ES-I3 (cell line): ENCODE measurements around the gene THAP11.
A peak's percentile ranks its signal among the peaks of the same experiment; 100 is the strongest.

Experiments used
- H3K36me3 ChIP-seq: 2 replicates; pipeline ENCODE4 v1.6.1; 2013; ENCODE audit warnings: mild to moderate bottlenecking, low read length, control low read depth, moderate library complexity; ENCODE audit not compliant: insufficient read depth
- H3K4me1 ChIP-seq: 2 replicates; pipeline ENCODE4 v1.6.1; 2013; ENCODE audit warnings: mild to moderate bottlenecking, control low read depth, low read length; ENCODE audit not compliant: insufficient read depth
- H3K9ac ChIP-seq: 2 replicates; pipeline ENCODE4 v1.6.1; 2013; ENCODE audit warnings: low read depth, mild to moderate bottlenecking, low read length, moderate library complexity
- H3K9me3 ChIP-seq: 2 replicates; pipeline ENCODE4 v1.6.1; 2013; ENCODE audit warnings: mild to moderate bottlenecking, low read length, moderate library complexity; ENCODE audit not compliant: control insufficient read depth, insufficient read depth

THAP11 gene

DNA sequence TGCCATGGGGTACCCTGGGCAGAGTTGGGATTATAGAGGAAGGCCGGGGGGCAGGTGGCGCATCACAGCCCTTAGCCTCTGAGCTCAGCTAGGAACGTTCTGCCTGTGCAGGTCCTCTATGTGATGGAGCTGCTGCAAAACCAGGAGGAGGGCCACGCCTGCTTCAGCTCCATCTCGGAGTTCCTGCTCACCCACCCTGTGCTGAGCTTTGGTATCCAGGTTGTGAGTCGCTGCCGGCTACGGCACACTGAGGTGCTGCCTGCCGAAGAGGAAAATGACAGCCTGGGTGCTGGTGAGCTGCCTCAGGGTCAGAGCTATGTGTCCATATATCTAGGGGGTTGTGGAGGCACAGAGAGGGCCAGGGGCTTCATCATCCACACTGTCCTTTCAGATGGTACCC lies 36.7 kb downstream of the THAP11 start:
- no peak overlapping the region for H3K9ac ChIP-seq
- peaks cover 19% of the 10 kb centered on the region for H3K36me3 ChIP-seq
- H3K9me3 ChIP-seq: no peaks in the 10 kb centered on the region
- H3K4me1 ChIP-seq: no peaks in the 10 kb centered on the region; the same call in 1 of the 2 replicates

DNA sequence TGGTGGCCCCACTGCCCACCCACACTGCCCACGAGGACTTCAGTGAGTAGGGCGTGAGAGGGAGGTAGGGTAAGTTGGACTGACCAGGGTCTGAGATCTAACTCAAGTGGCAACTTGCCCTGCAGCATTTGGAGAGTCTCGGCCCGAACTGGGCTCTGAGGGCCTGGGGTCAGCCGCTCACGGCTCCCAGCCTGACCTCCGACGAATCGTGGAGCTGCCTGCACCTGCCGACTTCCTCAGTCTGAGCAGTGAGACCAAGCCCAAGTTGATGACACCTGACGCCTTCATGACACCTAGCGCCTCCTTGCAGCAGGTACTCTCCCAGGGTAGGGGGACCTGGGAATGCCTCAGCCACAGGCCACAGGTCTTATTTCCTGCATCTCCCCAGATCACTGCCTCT lies 37.3 kb downstream of the THAP11 start:
- H3K4me1 ChIP-seq: 0 out of 2 replicates have a peak, but pooled peaks cover 2% of the 10 kb centered on the region
- H3K9ac ChIP-seq: no peak overlapping the region
- H3K9me3 ChIP-seq: no peaks in the 10 kb centered on the region
- H3K36me3 ChIP-seq: peaks cover 19% of the 10 kb centered on the region

DNA sequence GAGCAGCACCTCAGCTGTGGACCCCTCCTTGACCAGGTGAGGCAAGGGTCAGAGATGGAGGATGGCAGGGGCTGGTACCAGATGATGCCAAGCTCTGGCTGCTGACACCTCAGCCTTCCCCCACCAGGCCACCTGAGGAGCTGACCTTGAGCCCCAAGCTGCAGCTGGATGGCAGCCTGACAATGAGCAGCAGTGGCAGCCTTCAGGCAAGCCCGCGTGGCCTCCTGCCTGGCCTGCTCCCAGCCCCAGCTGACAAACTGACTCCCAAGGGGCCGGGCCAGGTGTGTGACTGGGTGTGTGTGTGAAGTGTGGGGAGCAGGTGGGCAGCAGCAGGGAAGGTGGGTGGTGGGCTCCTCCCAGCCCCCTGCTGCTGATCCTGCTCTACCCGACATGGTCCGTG lies 37.8 kb downstream of the THAP11 start:
- Histone ChIP-seq H3K36me3 (peaks cover 19% of the 10 kb centered on the region), H3K4me1 (peaks cover 4% of the 10 kb centered on the region; the same call in 1 of the 2 replicates)

DNA sequence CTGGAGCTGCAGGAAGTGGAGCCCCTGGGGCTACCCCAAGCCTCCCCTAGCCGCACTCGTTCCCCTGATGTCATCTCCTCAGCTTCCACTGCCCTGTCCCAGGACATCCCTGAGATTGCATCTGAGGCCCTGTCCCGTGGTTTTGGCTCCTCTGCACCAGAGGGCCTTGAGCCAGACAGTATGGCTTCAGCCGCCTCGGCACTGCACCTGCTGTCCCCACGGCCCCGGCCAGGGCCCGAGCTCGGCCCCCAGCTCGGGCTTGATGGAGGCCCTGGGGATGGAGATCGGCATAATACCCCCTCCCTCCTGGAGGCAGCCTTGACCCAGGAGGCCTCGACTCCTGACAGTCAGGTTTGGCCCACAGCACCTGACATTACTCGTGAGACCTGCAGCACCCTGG lies 38.5 kb downstream of the THAP11 start:
- Histone ChIP-seq H3K9ac (no peak overlapping the region), H3K4me1 (peaks cover 10% of the 10 kb centered on the region; the same call in 1 of the 2 replicates), H3K36me3 (peaks cover 19% of the 10 kb centered on the region), H3K9me3 (no peaks in the 10 kb centered on the region)

More for the DNA sequence above, 37.8 kb downstream of the THAP11 start:
- no peak overlapping the region for H3K9ac ChIP-seq
- no peaks in the 10 kb centered on the region for H3K9me3 ChIP-seq

DNA sequence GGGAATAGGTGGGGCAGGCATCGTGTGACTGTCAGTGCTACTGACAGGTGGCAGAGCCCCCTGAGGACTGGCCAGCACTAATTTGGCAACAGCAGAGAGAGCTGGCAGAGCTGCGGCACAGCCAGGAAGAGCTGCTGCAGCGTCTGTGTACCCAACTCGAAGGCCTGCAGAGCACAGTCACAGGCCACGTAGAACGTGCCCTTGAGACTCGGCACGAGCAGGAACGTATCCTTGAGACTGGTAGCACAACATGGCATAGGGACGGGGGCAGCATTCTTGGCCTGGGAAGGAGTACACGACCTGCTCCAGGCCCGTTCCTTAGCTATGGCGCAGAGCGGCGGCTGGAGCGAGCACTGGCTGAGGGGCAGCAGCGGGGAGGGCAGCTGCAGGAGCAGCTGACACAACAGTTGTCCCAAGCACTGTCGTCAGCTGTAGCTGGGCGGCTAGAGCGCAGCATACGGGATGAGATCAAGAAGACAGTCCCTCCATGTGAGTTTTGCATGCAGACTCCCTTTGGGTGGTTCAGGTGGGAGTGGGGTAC lies 39.6 kb downstream of the THAP11 start:
- H3K4me1 ChIP-seq: peaks cover 19% of the 10 kb centered on the region; the same call in 1 of the 2 replicates
- H3K9ac ChIP-seq: no peak overlapping the region
- H3K36me3 ChIP-seq: peaks cover 10% of the 10 kb centered on the region
- no peaks in the 10 kb centered on the region for H3K9me3 ChIP-seq

DNA sequence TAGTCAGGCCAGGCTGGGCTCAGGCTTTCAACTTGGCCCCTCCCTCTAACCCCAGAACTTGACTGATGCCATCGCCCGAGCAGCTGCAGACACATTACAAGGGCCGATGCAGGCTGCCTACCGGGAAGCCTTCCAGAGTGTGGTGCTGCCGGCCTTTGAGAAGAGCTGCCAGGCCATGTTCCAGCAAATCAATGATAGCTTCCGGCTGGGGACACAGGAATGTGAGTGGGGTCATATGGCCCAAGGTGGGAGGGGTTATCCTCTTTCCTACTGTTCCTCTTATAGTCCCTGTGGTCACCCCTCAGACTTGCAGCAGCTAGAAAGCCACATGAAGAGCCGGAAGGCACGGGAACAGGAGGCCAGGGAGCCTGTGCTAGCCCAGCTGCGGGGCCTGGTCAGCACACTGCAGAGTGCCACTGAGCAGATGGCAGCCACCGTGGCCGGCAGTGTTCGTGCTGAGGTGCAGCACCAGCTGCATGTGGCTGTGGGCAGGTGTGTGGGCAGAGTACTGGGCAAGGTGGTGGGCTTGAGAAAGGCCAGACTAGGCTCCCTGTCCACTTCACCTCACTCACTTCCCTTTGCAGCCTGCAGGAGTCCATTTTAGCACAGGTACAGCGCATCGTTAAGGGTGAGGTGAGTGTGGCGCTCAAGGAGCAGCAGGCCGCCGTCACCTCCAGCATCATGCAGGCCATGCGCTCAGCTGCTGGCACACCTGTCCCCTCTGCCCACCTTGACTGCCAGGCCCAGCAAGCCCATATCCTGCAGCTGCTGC lies 40.4 kb downstream of the THAP11 start:
- H3K36me3 ChIP-seq: peaks cover 6% of the 10 kb centered on the region

DNA sequence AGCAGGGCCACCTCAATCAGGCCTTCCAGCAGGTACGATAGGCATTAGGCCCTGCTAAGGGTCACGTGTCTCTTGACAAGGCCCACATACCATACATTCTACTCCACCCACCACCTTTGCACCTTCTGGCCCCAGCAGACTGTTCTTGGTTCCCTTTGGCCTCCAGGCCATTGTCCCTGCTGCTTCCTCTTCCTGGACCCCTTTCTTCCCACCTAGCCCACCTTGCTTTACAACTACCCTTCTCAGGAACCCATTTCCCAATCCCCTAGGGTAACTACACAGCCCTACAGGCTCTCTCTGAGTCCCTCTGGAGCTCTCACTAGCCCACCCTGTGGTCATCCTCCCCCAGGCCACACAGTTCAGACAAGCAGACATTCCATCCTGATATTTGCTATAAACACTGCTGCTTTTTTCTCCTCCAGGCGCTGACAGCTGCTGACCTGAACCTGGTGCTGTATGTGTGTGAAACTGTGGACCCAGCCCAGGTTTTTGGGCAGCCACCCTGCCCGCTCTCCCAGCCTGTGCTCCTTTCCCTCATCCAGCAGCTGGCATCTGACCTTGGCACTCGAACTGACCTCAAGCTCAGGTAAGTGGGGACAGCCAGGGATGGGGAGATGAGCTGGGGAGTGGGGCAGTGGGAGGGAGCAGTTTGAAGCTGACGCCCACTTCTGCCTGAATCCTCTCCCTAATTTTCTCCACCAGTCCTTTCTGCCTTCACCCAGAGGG lies 41.2 kb downstream of the THAP11 start:
- Histone ChIP-seq H3K4me1 (peaks cover 19% of the 10 kb centered on the region; the same call in 1 of the 2 replicates), H3K9me3 (no peaks in the 10 kb centered on the region), H3K9ac (no peak overlapping the region), H3K36me3 (no peaks in the 10 kb centered on the region; the same call in none of the 2 replicates)

More for the DNA sequence above, 40.4 kb downstream of the THAP11 start:
- H3K4me1 ChIP-seq: peaks cover 19% of the 10 kb centered on the region; the same call in 1 of the 2 replicates
- H3K9me3 ChIP-seq: no peaks in the 10 kb centered on the region
- H3K9ac ChIP-seq: no peak overlapping the region

DNA sequence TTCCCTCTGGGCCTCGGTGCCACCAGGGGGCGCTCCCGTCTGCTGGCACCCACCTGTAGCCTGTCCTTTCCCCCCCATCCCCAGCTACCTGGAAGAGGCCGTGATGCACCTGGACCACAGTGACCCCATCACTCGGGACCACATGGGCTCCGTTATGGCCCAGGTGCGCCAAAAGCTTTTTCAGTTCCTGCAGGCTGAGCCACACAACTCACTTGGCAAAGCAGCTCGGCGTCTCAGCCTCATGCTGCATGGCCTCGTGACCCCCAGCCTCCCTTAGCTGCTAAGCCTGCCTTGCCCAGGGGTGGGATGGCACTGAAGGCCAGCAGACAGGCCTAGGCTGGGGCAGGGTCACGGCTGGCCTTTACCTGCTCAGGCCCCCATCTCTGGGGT lies 41.7 kb downstream of the THAP11 start:
- Histone ChIP-seq H3K4me1 (peaks cover 19% of the 10 kb centered on the region; the same call in 1 of the 2 replicates), H3K9ac (no peak overlapping the region), H3K36me3 (no peaks in the 10 kb centered on the region; the same call in none of the 2 replicates), H3K9me3 (no peaks in the 10 kb centered on the region)

DNA sequence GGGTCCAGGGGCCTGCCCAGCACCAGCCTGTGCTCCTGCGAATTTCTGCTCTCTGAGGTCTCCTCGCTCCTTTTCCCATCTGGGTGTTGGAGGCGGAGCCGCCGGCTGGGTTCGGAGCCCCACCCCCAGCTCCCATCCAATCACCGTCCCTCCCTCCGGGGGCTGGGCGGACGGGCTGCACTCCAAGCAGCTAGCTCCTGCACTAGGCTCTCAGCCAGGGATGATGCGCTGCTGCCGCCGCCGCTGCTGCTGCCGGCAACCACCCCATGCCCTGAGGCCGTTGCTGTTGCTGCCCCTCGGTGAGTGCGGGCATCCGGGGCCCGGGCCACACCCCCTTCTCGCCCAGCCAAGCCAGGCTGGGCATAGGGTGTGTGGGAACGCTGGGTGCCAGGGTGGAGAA lies 42.6 kb downstream of the THAP11 start, which contains the start of gene NRN1L:
Gene NRN1L, plus strand, starts transcription at position 202 of the 400 bp plus-strand sequence. Its CDS starts 19 bp downstream, at position 221.
- Histone ChIP-seq H3K9ac (no peak within 1 kb of the TSS; the same call in none of the 2 replicates), H3K4me1 (peaks cover 19% of the 10 kb centered on the region; the same call in 1 of the 2 replicates), H3K36me3 (no peaks in the 10 kb centered on the region; the same call in 1 of the 2 replicates), H3K9me3 (no peaks in the 10 kb centered on the region)

DNA sequence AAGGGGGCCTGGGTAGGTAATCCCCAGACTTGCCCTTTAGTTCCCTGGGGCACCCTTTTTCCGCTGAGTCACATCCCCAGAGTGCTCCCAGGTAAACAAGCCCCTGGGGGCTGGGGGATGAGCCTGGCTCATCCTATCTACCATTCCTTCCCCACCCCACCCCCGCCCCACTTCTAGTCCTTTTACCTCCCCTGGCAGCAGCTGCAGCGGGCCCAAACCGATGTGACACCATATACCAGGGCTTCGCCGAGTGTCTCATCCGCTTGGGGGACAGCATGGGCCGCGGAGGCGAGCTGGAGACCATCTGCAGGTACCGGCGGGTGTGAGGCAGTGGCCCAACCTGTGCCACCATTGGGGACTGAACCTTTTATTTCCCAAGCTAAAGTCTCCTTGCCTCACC lies 43.4 kb downstream of the THAP11 start:
- no peak overlapping the region; the same call in 1 of the 2 replicates for H3K9ac ChIP-seq

DNA sequence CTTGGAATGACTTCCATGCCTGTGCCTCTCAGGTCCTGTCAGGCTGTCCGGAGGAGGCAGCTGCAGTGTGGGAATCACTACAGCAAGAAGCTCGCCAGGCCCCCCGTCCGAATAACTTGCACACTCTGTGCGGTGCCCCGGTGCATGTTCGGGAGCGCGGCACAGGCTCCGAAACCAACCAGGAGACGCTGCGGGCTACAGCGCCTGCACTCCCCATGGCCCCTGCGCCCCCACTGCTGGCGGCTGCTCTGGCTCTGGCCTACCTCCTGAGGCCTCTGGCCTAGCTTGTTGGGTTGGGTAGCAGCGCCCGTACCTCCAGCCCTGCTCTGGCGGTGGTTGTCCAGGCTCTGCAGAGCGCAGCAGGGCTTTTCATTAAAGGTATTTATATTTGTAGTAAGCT lies 43.9 kb downstream of the THAP11 start:
- H3K36me3 ChIP-seq: no peaks in the 10 kb centered on the region
- no peak overlapping the region for H3K9ac ChIP-seq
- H3K9me3 ChIP-seq: no peaks in the 10 kb centered on the region
- peaks cover 19% of the 10 kb centered on the region; the same call in 1 of the 2 replicates for H3K4me1 ChIP-seq

More for the DNA sequence above, 43.4 kb downstream of the THAP11 start:
- H3K4me1 ChIP-seq: peaks cover 19% of the 10 kb centered on the region; the same call in 1 of the 2 replicates
- no peaks in the 10 kb centered on the region for H3K9me3 ChIP-seq
- H3K36me3 ChIP-seq: no peaks in the 10 kb centered on the region

DNA sequence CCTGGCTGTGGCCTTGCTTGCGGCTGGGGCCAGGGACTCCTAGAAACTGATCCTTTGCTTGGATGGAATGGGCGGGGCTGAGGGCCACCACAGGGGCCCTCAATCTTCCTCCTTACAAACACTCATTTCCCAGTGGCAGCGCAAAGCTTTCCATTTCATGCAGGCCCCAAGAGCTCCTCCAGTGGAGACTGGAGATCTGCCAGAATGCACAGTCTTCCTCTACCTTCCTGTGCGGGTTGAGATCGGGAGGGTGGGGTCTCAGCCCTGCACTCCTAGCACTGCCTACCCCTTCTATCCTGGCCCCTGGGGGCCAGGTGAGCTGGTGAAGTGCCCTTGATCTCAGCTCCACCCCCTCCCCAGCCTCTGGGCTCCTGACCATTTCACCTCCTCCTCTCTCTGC lies 44.3 kb downstream of the THAP11 start:
- Histone ChIP-seq H3K36me3 (no peaks in the 10 kb centered on the region), H3K9me3 (no peaks in the 10 kb centered on the region), H3K9ac (no peak overlapping the region), H3K4me1 (peaks cover 19% of the 10 kb centered on the region; the same call in 1 of the 2 replicates)

DNA sequence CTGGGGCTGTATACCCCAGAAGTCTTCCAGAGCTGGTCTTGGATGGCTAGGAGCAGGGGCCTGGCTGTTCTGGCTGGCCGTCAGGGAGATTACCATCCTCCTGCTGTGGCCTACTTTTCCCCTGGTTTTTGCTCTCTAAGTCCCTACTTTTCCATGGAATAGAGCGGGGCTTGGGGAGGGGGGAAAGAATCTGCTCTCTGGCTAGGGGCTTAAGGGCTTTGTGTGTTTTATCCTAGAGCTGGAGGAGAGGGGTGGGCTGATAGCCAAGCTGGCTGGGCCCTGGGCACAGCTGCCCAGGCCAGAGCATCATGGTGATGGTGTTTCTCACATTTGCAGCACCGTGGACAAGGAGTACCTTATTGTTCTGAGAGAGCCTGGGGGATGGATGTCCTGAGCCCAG lies 46.2 kb downstream of the THAP11 start:
- Histone ChIP-seq H3K4me1 (peaks cover 19% of the 10 kb centered on the region; the same call in 1 of the 2 replicates), H3K9me3 (no peaks in the 10 kb centered on the region), H3K9ac (no peak overlapping the region), H3K36me3 (no peaks in the 10 kb centered on the region)

DNA sequence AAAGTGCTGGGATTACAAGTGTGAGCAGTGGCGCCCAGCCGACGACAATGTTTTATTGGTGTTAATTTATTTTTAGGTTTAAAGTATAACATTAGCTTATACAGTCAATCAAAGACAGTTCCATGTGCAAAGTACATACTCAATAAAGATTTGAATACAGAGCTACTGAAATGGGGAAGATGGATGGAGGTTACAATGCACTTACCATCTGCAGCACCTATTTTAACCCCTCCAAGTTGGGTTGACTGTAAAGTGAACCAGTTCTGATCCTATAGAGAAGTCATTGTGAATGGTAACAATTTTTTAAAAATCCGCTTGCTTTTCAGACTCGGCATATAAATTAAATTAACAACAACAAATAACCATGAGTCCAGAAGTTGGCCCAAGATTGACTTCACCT lies 50.3 kb downstream of the THAP11 start:
- H3K9ac ChIP-seq: peak overlapping the region; percentile 58; the same call in 1 of the 2 replicates
- no peaks in the 10 kb centered on the region for H3K9me3 ChIP-seq

More for the DNA sequence above, 50.3 kb downstream of the THAP11 start:
- Histone ChIP-seq H3K4me1 (no peaks in the 10 kb centered on the region; the same call in 1 of the 2 replicates), H3K36me3 (no peaks in the 10 kb centered on the region)
